HG02852 (cell line): ENCODE measurements around the gene OXCT1.
A peak's percentile ranks its signal among the peaks of the same experiment; 100 is the strongest.
"Not testable (repeated sequence)": the region's sequence is repeated elsewhere in the genome, so short reads cannot be mapped to it uniquely, and the experiment has no call there.

Experiments used
- ATAC-seq: cut with Tn5 transposase; IDR thresholded peaks from one replicate; pipeline ENCODE4 v1.9.1; 2021; ENCODE audit warnings: mild to moderate bottlenecking, moderate library complexity; ENCODE audit not compliant: unreplicated experiment

The OXCT1 gene

GRCh38 chr5:41778410-41778809 is 91.8 kb downstream of the OXCT1 start:
- no peak for ATAC-seq

- no peak for ATAC-seq
Measured at GRCh38 chr5:41776435-41776834, 93.8 kb downstream of the OXCT1 start.

GRCh38 chr5:41773799-41774198 is 96.4 kb downstream of the OXCT1 start:
- no peak for ATAC-seq

GRCh38 chr5:41772785-41773442 is 97.3 kb downstream of the OXCT1 start:
- ATAC-seq, result no peak

- no peak for ATAC-seq
Measured at GRCh38 chr5:41772056-41772455, 98.2 kb downstream of the OXCT1 start.

- ATAC-seq, result peak; percentile 95
Measured at GRCh38 chr5:41770799-41771198, 99.4 kb downstream of the OXCT1 start.

- no peak for ATAC-seq
Measured at GRCh38 chr5:41768692-41769091, 101.5 kb downstream of the OXCT1 start.

GRCh38 chr5:41764650-41765049 is 105.6 kb downstream of the OXCT1 start:
- no peak for ATAC-seq

- ATAC-seq, result no peak
Measured at GRCh38 chr5:41763574-41763973, 106.7 kb downstream of the OXCT1 start.

- no peak for ATAC-seq
Measured at GRCh38 chr5:41763081-41763480, 107.1 kb downstream of the OXCT1 start.

GRCh38 chr5:41762426-41762825 is 107.8 kb downstream of the OXCT1 start:
- no peak for ATAC-seq

GRCh38 chr5:41761663-41762062 is 108.6 kb downstream of the OXCT1 start:
- no peak for ATAC-seq

GRCh38 chr5:41755705-41756104 is 114.5 kb downstream of the OXCT1 start:
- no peak for ATAC-seq

- peak; percentile 81 for ATAC-seq
Measured at GRCh38 chr5:41754857-41755256, 115.4 kb downstream of the OXCT1 start.

GRCh38 chr5:41751867-41752266 is 118.4 kb downstream of the OXCT1 start:
- no peak for ATAC-seq

GRCh38 chr5:41748631-41749030 is 121.6 kb downstream of the OXCT1 start:
- peak; percentile 100 for ATAC-seq

GRCh38 chr5:41747708-41748107 is 122.5 kb downstream of the OXCT1 start:
- ATAC-seq, result no peak

- no peak for ATAC-seq
Measured at GRCh38 chr5:41747301-41747700, 122.9 kb downstream of the OXCT1 start.

- ATAC-seq, result not testable (repeated sequence)
Measured at GRCh38 chr5:41742608-41743007, 127.6 kb downstream of the OXCT1 start.

- ATAC-seq, result no peak
Measured at GRCh38 chr5:41738710-41739354, 131.4 kb downstream of the OXCT1 start.

GRCh38 chr5:41736641-41737040 is 133.6 kb downstream of the OXCT1 start:
- no peak for ATAC-seq

GRCh38 chr5:41735213-41735612 is 135.0 kb downstream of the OXCT1 start:
- ATAC-seq, result peak; percentile 68

- ATAC-seq, result not testable (repeated sequence)
Measured at GRCh38 chr5:41729381-41729780, 140.8 kb downstream of the OXCT1 start.
